NK-92 (cell line): ENCODE results near the gene HAO1.
"Not testable (repeated sequence)": the region's sequence is repeated elsewhere in the genome, so short reads cannot be mapped to it uniquely, and the experiment has no call there.

Experiments
- DNase-seq: peaks from one replicate; lab custom pipeline; 2025; ENCODE audit not compliant: unreplicated experiment; lab: John Stamatoyannopoulos, UW

Gene HAO1

DNA sequence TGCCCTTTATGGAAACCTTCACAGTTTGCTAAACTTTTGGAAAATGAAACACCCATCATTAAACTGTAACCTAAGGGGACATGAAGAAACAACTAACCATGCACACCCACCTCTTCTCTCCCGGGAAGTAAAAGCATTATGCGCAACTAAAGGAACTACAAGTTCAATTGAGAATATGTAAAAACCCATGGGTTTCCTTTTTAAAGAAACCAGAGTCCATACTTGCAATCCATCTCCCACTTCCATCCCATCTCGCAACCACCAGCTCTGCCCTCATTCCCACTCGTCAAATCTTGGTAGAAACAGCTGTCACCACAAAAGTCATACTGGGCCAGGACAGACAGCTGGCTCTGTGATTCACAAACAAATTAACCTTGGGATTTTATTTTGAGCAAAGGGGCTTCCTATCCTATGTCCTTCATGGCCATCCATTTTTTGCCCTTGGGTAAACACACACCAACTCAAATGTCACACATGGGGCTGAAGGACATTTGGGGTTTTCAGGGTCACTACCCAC, 81.5 kb downstream of the HAO1 start:
- DNase-seq = no peak

DNA sequence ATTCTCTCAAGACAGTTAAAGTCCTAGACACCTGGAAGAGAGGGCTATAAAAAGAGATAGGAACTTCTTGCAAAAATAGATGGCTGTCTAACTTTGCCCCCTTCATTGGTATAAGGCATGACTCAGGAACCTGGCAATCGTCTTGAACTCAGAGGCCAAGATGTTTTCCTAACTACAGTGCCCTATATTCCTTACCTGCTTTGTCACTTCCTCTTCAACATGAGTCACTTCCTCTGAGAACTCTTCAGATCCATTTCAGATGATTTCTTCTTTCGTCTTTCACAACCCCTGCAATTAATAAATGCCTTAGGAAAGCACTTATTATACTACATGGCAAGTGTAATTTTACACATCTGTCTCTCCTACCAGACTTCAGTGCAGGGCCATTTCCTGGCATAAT, 83.5 kb downstream of the HAO1 start:
- DNase-seq = no peak

DNA sequence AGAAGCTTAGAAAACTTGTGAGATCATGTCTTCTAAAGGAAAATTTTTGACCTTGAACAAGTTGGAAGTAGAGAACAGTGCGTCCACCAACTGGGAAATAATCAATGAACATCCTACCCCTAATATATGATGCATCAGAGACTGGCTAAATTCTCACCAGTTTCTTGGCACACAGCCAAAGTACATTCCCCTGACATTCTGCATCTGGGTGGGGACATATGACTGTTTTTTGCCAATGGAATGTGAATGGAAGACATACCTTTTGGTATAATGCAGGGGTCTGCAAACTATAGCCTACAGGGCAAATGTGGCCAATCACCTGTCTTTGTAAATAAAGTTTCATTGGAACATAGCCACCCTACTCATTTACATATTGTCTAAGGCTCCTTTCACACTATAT, 84.7 kb downstream of the HAO1 start:
- DNase-seq = no peak

- DNase-seq = no peak
These were observed 86.8 kb downstream of the HAO1 start for GRCh38 chr20:7853493-7853892.

- no peak for DNase-seq
These were observed 89.3 kb downstream of the HAO1 start for GRCh38 chr20:7850775-7851490.

- DNase-seq = no peak
These were observed 90.6 kb downstream of the HAO1 start for GRCh38 chr20:7849675-7850074.

DNA sequence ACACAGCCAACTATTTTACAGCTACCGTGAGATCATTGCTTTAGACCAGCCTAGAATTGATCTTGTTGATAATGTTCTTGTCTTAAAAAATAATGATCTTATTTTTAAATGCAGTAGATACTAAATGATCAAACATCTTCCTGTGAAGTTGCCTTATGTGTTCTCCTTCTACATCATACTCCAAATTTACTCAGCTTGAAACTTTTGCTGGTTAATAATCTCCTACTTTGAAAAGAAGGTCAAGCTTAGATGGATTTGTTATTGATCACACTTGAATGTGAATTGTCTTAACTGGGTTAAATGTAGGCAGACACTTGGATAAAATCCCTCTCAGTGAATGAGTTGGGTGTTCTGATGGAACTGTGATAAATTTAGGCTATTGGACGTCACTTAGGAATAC, 91.9 kb downstream of the HAO1 start:
- no peak for DNase-seq

- no peak for DNase-seq
These were observed 96.6 kb downstream of the HAO1 start for GRCh38 chr20:7843613-7844012.

DNA sequence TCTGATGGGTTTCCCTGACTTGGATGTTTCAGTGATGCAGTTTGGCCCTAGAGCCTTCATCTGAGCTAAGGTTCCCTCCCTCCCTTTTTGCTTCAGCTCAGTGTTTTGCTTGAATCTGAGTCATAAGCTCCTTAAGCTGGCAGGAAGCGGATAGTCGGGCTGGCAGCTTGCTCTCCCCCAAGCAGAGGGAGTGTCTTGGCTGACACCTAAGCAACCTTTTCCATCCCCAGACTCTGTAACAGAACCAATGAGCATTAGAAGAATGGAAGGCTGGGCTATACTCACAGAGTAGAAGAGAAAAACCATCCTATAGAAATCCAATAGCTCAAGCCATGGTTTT, 98.3 kb downstream of the HAO1 start:
- no peak for DNase-seq

- no peak for DNase-seq
These were observed 98.8 kb downstream of the HAO1 start for GRCh38 chr20:7841291-7841970.

- no peak for DNase-seq
These were observed 104.2 kb downstream of the HAO1 start for GRCh38 chr20:7836076-7836475.

- DNase-seq = not testable (repeated sequence)
These were observed 105.8 kb downstream of the HAO1 start for GRCh38 chr20:7834441-7834840.
